ENCODE data around the gene WDR12.
A peak's percentile ranks its signal among the peaks of the same experiment; 100 is the strongest.
"Not testable (repeated sequence)": the region's sequence is repeated elsewhere in the genome, so short reads cannot be mapped to it uniquely, and the experiment has no call there.

WDR12 gene

DNA sequence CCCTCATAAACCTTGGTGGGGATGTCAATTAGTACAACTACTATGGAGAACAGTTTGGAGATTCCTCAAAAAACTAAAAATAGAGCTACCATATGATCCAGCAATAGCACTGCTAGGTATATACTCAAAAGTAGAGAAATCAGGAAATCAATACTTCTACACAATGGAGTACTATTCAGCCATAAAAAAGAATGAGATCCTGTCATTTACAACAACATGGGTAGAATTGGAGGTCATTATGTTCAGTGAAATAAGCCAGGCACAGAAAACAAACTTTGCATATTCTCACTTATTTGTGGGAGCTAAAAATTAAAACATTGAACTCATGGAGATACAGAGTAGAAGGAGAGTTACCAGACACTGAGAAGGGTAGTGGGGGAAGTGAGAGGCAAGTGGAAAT lies 6.0 kb downstream of the WDR12 start:
- not testable (repeated sequence) for DNase-seq

GRCh38 chr2:202885190-202885589 lies 26.3 kb downstream of the WDR12 start:
- no peak for DNase-seq

- no peak for DNase-seq
These were observed 27.3 kb downstream of the WDR12 start for GRCh38 chr2:202883987-202884675.

DNA sequence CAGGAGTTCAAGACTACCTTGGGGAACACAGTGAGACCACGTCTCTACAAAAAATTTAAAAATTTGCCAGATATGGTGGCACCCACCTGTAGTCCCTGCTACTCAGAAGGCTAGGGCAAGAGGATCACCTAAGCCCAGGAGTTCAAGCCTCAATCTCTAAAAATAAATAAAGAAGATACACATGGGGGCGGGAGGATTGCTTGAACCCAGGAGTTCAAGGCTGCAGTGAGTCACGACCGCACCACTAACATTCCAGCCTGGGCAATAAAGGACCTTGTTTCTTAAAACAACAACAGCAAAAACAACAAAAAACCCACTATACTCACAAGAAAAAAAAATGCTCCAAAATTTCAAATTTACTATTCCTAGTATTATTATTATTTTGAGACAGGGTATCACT lies 29.9 kb downstream of the WDR12 start:
- DNase-seq = no peak

DNA sequence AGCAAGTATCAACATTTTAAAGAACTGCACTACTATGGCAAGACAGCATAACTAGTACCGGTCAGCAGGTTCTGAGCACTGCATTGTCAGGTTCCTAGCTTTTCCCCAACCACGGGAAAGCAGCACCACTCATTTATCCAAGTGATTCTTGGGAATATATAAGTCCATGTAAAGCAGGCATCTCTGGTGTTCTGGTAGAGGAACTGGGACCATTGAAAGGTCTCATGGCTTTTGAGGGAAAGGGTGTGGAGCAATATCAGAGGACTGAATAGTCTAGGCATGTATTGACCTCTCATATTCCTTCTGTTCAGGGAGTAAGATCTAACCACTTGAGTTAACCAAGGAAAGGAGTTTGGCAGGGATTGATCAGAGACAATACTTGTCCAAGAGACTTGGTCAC lies 33.8 kb downstream of the WDR12 start:
- no peak for DNase-seq

- peak; percentile 98 for DNase-seq
These were observed 40.0 kb downstream of the WDR12 start, which contains the start of gene ICA1L for GRCh38 chr2:202871300-202872141. ICA1L (minus strand) TSS chr2:202871766; CDS start chr2:202829009, 42,757 bp downstream.

DNA sequence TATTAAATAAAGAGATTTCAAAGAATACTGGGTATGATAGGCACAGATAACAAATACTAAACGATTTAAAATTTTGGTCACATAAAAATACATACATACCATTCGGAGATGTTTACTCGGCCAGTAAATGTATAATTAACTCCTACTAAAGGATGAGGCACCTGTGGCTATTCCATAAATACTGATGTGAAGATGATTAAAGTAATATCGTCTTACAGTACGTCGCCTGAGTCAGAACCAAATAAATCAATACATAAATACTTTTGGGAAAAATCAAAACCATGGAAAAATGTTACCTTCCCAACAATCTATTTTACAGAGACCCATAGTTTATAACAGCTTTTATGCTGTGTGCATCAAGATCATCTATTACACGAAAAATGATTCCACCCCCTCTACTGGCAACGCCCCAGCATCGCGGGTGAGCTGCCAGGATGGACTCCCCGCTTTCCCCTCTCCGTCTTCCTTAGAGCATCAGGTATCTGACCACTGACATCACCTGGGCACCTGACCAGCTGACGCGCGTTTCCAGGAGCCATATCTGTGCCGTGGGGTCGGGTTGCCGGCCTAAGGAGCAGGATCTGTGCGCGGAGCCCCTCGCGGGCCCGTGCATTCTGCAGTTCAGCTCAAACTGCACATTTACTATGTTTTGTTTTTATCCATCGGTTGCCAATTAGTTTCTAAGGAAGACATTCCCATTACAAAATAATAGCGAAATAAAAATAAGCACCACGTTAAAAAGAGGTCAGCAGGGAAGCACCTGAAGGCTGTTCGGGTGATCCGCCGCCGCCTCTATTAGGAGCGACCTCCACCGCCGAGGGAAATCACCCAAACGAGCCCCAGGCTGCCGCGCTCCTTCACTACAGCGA lies 40.8 kb downstream of the WDR12 start:
- no peak for DNase-seq

- no peak for DNase-seq
These were observed 49.5 kb downstream of the WDR12 start for GRCh38 chr2:202861987-202862386.

DNA sequence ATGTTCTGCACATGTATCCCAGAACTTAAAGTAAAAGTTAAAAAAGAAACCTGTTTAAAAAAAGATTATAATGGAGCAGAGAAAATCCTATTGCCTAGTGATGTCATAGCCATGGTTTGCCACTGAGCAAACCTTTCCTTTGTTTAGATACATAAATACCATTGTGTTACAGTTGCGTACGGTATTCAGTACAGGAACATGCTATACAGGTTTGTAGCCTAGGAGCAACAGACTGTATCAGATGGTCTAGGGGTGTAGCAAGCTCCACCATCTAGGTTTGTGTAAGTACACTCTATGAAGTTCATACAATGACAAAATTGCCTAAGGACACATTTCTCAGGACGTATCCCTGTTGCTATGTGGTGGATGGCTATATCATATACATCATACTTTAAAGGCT lies 52.9 kb downstream of the WDR12 start:
- DNase-seq = no peak

GRCh38 chr2:202849343-202849742 lies 62.1 kb downstream of the WDR12 start:
- DNase-seq = not testable (repeated sequence)

- no peak for DNase-seq
These were observed 62.7 kb downstream of the WDR12 start for GRCh38 chr2:202848813-202849212.

GRCh38 chr2:202847693-202848524 lies 63.6 kb downstream of the WDR12 start:
- DNase-seq = no peak

- DNase-seq = no peak
These were observed 66.8 kb downstream of the WDR12 start for GRCh38 chr2:202844656-202845055.

- DNase-seq = no peak
These were observed 68.8 kb downstream of the WDR12 start for GRCh38 chr2:202842690-202843089.

DNA sequence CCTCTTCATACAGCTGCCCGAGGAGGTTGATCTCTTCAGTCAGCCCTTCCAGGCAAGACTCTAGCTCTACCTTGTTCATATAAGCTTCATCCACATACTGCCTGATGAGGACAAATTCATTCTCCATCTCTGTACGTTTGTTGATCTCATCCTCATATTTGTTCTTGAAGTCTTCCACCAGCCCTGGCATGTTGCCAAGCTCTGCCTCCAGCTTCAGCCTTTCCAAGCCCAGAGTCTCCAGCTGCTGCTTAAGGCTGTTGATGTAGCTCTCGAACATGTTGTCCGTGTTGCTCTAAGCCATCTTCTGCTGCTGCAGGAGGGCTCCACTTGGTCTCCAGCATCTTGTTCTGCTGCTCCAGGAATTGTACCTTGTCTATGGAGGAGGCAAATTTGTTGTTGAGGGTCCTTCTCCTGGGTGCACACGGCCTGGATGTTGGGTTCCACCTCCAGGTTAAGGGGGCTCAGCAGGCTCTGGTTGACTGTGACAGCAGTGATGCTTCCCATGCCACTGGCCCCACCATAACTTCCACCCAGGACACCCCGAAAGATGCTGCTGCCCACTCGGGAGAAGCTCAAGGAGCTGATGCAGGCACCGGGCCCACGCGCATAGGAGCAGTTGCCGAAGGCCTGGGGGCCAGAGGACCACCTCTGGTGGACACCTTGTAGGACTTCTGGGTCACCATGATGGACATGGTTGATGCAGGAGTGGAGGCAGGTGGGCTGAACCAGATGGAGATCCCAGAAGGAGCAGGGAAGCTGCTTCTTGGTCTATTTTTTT lies 70.2 kb downstream of the WDR12 start:
- DNase-seq = no peak

GRCh38 chr2:202831242-202832220 lies 79.9 kb downstream of the WDR12 start:
- DNase-seq = peak; percentile 31

GRCh38 chr2:202824901-202825300 lies 86.6 kb downstream of the WDR12 start:
- DNase-seq = no peak
